ENCODE data around the gene CHST4. TPM values are rescaled to one million over a fixed set of nuclear protein-coding genes. Genes with fewer than 3 reads are reported as not detected.
A peak's percentile ranks its signal among the peaks of the same experiment; 100 is the strongest.

CHST4 gene
- polyA plus RNA-seq, 3 donors = not detected

DNA sequence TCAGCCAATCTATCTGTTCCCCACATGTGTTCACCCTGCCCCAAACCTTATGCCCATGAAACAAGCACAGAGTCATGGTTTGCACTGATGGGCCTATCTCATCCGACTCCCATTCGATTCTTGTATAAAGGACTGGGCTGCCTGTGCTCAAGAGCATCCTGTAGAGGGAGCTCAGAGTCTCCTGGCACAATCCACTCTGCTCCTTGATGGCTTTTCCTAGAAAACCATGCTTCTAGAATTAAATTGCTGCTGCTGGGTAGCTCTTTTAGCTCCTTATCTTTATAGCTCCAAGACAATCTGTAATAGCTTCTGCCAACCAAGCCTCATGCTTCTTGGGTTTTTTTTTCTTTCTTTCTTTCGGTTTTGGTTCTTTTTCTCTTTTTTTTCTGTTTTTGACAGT lies 46.8 kb upstream of the CHST4 start:
- Mint-ChIP-seq H3K27ac (peak overlapping the region in 1 of 7 donors; percentile 3), H3K4me3 (no peak overlapping the region), H3K4me1 (peaks cover 11% of the 10 kb centered on the region), H3K36me3 (peaks cover 10 to 21% of the 10 kb centered on the region in 2 donors), H3K27me3 (ENCODE audit: low read depth in 3 of 3) (peaks cover 0 to 5% (median 0%) of the 10 kb centered on the region in 3 donors), H3K9me3 (peaks cover 0 to 1% (median 0%) of the 10 kb centered on the region in 7 donors)
- no peaks in the 10 kb centered on the region for H4K20me1 ChIP-seq (ENCODE audit: insufficient read depth, low read length)
- intact Hi-C loops (cut with micrococcal nuclease) = no loop called here
- H3K9ac ChIP-seq (ENCODE audit: insufficient read depth, low read length, poor library complexity, severe bottlenecking) = no peak overlapping the region
- H3K27ac ChIP-seq (ENCODE audit: low read depth in 1 of 2, low read length in 2 of 2) = no peak overlapping the region
- H3K4me3 ChIP-seq (replicated peaks in 1 of 3; ENCODE audit: low read depth in 2 of 3, low read length in 3 of 3) = no peak overlapping the region
- H3K4me1 ChIP-seq (ENCODE audit: control insufficient read depth in 1 of 2, insufficient read depth in 2 of 2, low read length in 2 of 2) = peaks cover 5 to 13% of the 10 kb centered on the region in 2 donors
- peaks cover 5 to 29% of the 10 kb centered on the region in 2 donors for H3K36me3 ChIP-seq (replicated peaks in 1 of 2; ENCODE audit: control insufficient read depth in 1 of 2, insufficient read depth in 2 of 2, low read length in 2 of 2)
- TF ChIP-seq, protein P1, sequence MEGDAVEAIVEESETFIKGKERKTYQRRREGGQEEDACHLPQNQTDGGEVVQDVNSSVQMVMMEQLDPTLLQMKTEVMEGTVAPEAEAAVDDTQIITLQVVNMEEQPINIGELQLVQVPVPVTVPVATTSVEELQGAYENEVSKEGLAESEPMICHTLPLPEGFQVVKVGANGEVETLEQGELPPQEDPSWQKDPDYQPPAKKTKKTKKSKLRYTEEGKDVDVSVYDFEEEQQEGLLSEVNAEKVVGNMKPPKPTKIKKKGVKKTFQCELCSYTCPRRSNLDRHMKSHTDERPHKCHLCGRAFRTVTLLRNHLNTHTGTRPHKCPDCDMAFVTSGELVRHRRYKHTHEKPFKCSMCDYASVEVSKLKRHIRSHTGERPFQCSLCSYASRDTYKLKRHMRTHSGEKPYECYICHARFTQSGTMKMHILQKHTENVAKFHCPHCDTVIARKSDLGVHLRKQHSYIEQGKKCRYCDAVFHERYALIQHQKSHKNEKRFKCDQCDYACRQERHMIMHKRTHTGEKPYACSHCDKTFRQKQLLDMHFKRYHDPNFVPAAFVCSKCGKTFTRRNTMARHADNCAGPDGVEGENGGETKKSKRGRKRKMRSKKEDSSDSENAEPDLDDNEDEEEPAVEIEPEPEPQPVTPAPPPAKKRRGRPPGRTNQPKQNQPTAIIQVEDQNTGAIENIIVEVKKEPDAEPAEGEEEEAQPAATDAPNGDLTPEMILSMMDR (IDR thresholded peaks at IDR 0.05) = no peak
- 91% methylated on average over 3 of the region's 3 CpGs for WGBS (ENCODE audit: insufficient coverage)
- no peaks in the 10 kb centered on the region for H3K9me3 ChIP-seq (replicated peaks in 1 of 2; ENCODE audit: control insufficient read depth in 1 of 2, insufficient read depth in 1 of 2, low read length in 2 of 2)
- no peak for DNase-seq
- H2AFZ ChIP-seq (ENCODE audit: insufficient read depth, low read depth, low read length, poor library complexity, severe bottlenecking) = no peak overlapping the region
- H3K79me2 ChIP-seq (ENCODE audit: insufficient read depth, low read length) = no peaks in the 10 kb centered on the region
- H3K4me2 ChIP-seq (replicated peaks; ENCODE audit: extremely low read depth, low read length, poor library complexity, severe bottlenecking) = no peak overlapping the region
- H3K27me3 ChIP-seq (ENCODE audit: control insufficient read depth in 2 of 2, insufficient read depth in 2 of 2, low read length in 2 of 2) = no peaks in the 10 kb centered on the region

DNA sequence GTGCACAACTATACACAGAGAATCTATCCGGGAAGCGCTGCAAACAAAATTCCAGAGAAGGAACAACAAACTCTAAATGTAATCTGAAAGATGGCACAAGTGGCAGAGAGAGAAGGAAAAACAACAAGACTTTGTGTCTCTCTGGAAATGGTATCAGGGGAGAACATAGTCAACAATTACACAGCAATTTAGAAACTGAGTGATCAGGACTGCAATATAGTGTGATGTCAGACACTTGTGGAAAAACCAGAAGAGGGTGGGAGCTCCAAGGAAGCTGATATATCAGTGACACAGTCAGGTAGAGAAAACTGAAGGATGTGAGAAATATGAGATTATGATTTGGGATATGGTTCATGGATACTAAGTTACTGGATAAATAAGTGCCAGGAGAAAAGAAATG lies 45.3 kb upstream of the CHST4 start:
- no peaks in the 10 kb centered on the region for H3K79me2 ChIP-seq (ENCODE audit: insufficient read depth, low read length)
- no peak for DNase-seq
- no peaks in the 10 kb centered on the region for H3K27me3 ChIP-seq (ENCODE audit: control insufficient read depth in 2 of 2, insufficient read depth in 2 of 2, low read length in 2 of 2)
- H3K4me3 ChIP-seq (replicated peaks in 1 of 3; ENCODE audit: low read depth in 2 of 3, low read length in 3 of 3) = no peak overlapping the region
- no peaks in the 10 kb centered on the region for H4K20me1 ChIP-seq (ENCODE audit: insufficient read depth, low read length)
- H3K9me3 ChIP-seq (replicated peaks in 1 of 2; ENCODE audit: control insufficient read depth in 1 of 2, insufficient read depth in 1 of 2, low read length in 2 of 2) = no peaks in the 10 kb centered on the region
- peaks cover 0 to 5% (median 0%) of the 10 kb centered on the region in 3 donors for H3K27me3 Mint-ChIP-seq (ENCODE audit: low read depth in 3 of 3)
- H3K4me2 ChIP-seq (replicated peaks; ENCODE audit: extremely low read depth, low read length, poor library complexity, severe bottlenecking) = no peak overlapping the region
- TF ChIP-seq, protein P1 (IDR thresholded peaks at IDR 0.05) = no peak
- peaks cover 0 to 20% of the 10 kb centered on the region in 2 donors for H3K36me3 ChIP-seq (replicated peaks in 1 of 2; ENCODE audit: control insufficient read depth in 1 of 2, insufficient read depth in 2 of 2, low read length in 2 of 2)
- H3K36me3 Mint-ChIP-seq = peaks cover 5 to 19% of the 10 kb centered on the region in 2 donors
- no peak overlapping the region for H2AFZ ChIP-seq (ENCODE audit: insufficient read depth, low read depth, low read length, poor library complexity, severe bottlenecking)
- H3K4me1 ChIP-seq (ENCODE audit: control insufficient read depth in 1 of 2, insufficient read depth in 2 of 2, low read length in 2 of 2) = peaks cover 10 to 20% of the 10 kb centered on the region in 2 donors
- no peak overlapping the region for H3K27ac Mint-ChIP-seq
- WGBS (ENCODE audit: insufficient coverage) = no CpG with 5 or more reads among the region's 2 CpGs
- peaks cover 0 to 1% (median 0%) of the 10 kb centered on the region in 7 donors for H3K9me3 Mint-ChIP-seq
- peaks cover 17% of the 10 kb centered on the region for H3K4me1 Mint-ChIP-seq
- H3K4me3 Mint-ChIP-seq = no peak overlapping the region
- H3K9ac ChIP-seq (ENCODE audit: insufficient read depth, low read length, poor library complexity, severe bottlenecking) = no peak overlapping the region
- H3K27ac ChIP-seq (ENCODE audit: low read depth in 1 of 2, low read length in 2 of 2) = no peak overlapping the region
- intact Hi-C loops (cut with micrococcal nuclease) = no loop called here

Measured in CD14-positive monocyte (primary cell).